ENCODE data around the gene SRA1.

DNA sequence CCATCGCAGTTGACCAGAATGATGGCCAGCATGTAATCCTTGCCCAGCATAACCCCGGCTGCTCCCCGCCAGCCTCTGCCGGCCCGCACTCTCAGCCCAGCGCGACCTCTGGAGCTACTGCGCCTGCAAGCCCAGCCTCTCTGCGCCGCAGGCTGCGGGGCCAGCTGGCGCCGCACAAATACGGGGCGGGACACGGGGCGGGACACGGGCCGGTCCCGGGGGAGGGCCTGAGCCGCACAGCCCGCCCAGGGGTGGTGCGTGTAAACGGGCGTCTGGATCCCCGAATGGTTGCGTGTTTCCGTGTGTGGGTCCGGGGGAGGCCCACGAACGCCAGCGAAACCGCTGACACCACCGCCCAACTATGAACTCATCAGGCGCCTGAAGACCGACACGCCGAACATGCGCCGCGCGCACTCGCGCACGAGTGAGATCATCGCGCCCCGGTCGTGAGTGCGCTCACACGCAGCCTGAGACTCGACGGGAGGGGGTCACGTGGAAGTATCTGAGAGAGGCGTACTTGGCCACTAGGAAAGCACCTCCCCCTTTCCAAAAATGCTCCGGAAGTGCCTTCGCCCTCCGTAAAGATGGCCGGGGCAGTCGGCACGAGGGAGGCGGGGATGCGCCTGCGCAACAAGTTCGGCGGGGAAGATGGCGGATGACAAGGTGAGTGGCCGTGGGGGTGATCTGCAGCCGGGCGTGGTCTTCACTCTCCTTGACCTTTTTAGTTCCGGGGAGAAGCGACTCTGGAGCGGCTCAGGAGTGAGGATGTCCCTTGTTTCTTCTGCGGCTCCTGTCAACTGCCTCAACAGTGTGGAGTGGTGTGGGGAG lies 7.1 kb upstream of the SRA1 start, which contains the start of the genes APBB3 and SLC35A4:
- TF ChIP-seq, protein P1, sequence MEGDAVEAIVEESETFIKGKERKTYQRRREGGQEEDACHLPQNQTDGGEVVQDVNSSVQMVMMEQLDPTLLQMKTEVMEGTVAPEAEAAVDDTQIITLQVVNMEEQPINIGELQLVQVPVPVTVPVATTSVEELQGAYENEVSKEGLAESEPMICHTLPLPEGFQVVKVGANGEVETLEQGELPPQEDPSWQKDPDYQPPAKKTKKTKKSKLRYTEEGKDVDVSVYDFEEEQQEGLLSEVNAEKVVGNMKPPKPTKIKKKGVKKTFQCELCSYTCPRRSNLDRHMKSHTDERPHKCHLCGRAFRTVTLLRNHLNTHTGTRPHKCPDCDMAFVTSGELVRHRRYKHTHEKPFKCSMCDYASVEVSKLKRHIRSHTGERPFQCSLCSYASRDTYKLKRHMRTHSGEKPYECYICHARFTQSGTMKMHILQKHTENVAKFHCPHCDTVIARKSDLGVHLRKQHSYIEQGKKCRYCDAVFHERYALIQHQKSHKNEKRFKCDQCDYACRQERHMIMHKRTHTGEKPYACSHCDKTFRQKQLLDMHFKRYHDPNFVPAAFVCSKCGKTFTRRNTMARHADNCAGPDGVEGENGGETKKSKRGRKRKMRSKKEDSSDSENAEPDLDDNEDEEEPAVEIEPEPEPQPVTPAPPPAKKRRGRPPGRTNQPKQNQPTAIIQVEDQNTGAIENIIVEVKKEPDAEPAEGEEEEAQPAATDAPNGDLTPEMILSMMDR (IDR thresholded peaks at IDR 0.05; ENCODE audit: insufficient read depth, low read depth, low read length): no peak
- TF ChIP-seq EZH2 (IDR thresholded peaks at IDR 0.05; ENCODE audit: insufficient read depth, low read length): no peak
